Body of pancreas (tissue), 4 donors: ENCODE data around the gene ACLY. TPM values are rescaled to one million over a fixed set of nuclear protein-coding genes. Genes with fewer than 3 reads are reported as not detected.
A peak's percentile ranks its signal among the peaks of the same experiment; 100 is the strongest.
"Not testable (repeated sequence)": the region's sequence is repeated elsewhere in the genome, so short reads cannot be mapped to it uniquely, and the experiment has no call there.

Source experiments
- ATAC-seq: fragments of 150-250 bp; one replicate; pipeline ENCODE4 v1.9.1; 2016
- DNase-seq, 4 donors: peaks; one replicate each; pipeline ENCODE4 v3.0.0-alpha.2; 2019
- H3K27ac ChIP-seq, 4 donors: fragments of 200-600 bp; sonication (generic); 1 replicate in 3 of 4; 2 replicates in 1 of 4; pipeline versions ENCODE4 v1.5.1 to v1.6.1; 2016 to 2019; ENCODE audit warnings: mild to moderate bottlenecking in 1 of 4, mixed read lengths in 1 of 4, moderate library complexity in 1 of 4
- H3K27me3 ChIP-seq, 2 donors: fragments of 200-600 bp; sonication (generic); one replicate each; pipeline ENCODE4 v1.6.0; 2016; ENCODE audit warnings: mild to moderate bottlenecking in 1 of 2
- H3K36me3 ChIP-seq, 2 donors: fragments of 200-600 bp; sonication (generic); replicated peaks in 1 of 2; 2 replicates each; pipeline ENCODE4 v1.5.1; 2016; ENCODE audit warnings: low read depth in 2 of 2; ENCODE audit not compliant: insufficient read depth in 1 of 2
- H3K4me1 ChIP-seq: fragments of 200-600 bp; sonication (generic); one replicate; pipeline ENCODE4 v1.6.0; 2016
- H3K4me3 ChIP-seq, 2 donors: fragments of 200-600 bp; sonication (generic); 1 replicate in 1 of 2; 2 replicates in 1 of 2; pipeline ENCODE4 v1.5.1; 2016 to 2019
- H3K9me3 ChIP-seq, 3 donors: fragments of 200-600 bp; sonication (generic); 1 replicate in 2 of 3; 2 replicates in 1 of 3; pipeline ENCODE4 v1.5.1; 2016
- CTCF ChIP-seq, 7 experiments: fragments of 450-650 bp in 4 of 7; fragments of 200-600 bp in 3 of 7; sonication (generic) in 3 of 7; IDR thresholded peaks; one replicate each; pipeline ENCODE4 v1.5.1; 2016 to 2019; ENCODE audit warnings: antibody characterized with exemption in 7 of 7
- POLR2A ChIP-seq, 3 donors: fragments of 450-650 bp; IDR thresholded peaks; one replicate each; pipeline ENCODE4 v1.6.1; 2016; ENCODE audit warnings: antibody characterized with exemption in 3 of 3, mild to moderate bottlenecking in 2 of 3
- WGBS, 2 donors: methylation state at CpG; one replicate each; pipeline ENCODE4 v1.1.5; 2017; 5-methylcytosine and 5-hydroxymethylcytosine counted together
- intact Hi-C: fragments of 100-400 bp; cut with DNase I; formaldehyde crosslinking; loops from one replicate; pipeline ENCODE4 v1.15.1; 2023
- total RNA-seq, 2 donors: library from RNA; depleted of rRNA; stranded (reverse); fragments of >200 nt; gene quantifications; one replicate each; pipeline ENCODE4 v1.1.0, GENCODE V29; 2016

The ACLY gene
- total RNA-seq, 2 donors from 2014 or later = 39.2 to 59.0 TPM

GRCh38 chr17:41880130-41880529 lies 38.6 kb downstream of the ACLY start:
- no peak for ATAC-seq
- H3K36me3 ChIP-seq = peaks cover 5 to 39% of the 10 kb centered on the region in 2 donors
- H3K4me3 ChIP-seq = no peak overlapping the region
- intact Hi-C loops = no loop called here
- no peak overlapping the region for H3K27ac ChIP-seq
- WGBS, 2 donors = 80 to 85% methylated on average over 4 of the region's 4 CpGs
- DNase-seq = no peak
- H3K4me1 ChIP-seq = no peaks in the 10 kb centered on the region
- no peaks in the 10 kb centered on the region for H3K9me3 ChIP-seq
- no peak for TF ChIP-seq POLR2A (IDR thresholded peaks at IDR 0.05)
- no peak for TF ChIP-seq CTCF (IDR thresholded peaks at IDR 0.05)
- no peaks in the 10 kb centered on the region for H3K27me3 ChIP-seq

GRCh38 chr17:41874293-41874670 lies 44.5 kb downstream of the ACLY start:
- H3K27me3 ChIP-seq, H3K27ac ChIP-seq, H3K4me1 ChIP-seq, H3K9me3 ChIP-seq, intact Hi-C loops, ATAC-seq, H3K4me3 ChIP-seq, DNase-seq: not testable (repeated sequence)
- 85 to 96% methylated on average over 9 of the region's 9 CpGs for WGBS, 2 donors
- H3K36me3 ChIP-seq = peaks cover 30 to 36% of the 10 kb centered on the region in 2 donors

GRCh38 chr17:41873559-41874292 lies 45.0 kb downstream of the ACLY start:
- no peak for DNase-seq
- TF ChIP-seq POLR2A (IDR thresholded peaks at IDR 0.05) = no peak
- 93 to 99% methylated on average over 10 of the region's 10 CpGs for WGBS, 2 donors
- Histone ChIP-seq H3K27me3 (no peaks in the 10 kb centered on the region), H3K36me3 (peaks cover 31 to 34% of the 10 kb centered on the region in 2 donors), H3K9me3 (no peaks in the 10 kb centered on the region), H3K27ac (no peak overlapping the region), H3K4me1 (no peaks in the 10 kb centered on the region), H3K4me3 (no peak overlapping the region)
- intact Hi-C loops = no loop called here
- ATAC-seq = no peak

GRCh38 chr17:41871789-41872188 lies 47.0 kb downstream of the ACLY start:
- intact Hi-C loops = no loop called here
- H3K27ac ChIP-seq = no peak overlapping the region
- DNase-seq = no peak
- peaks cover 24 to 27% of the 10 kb centered on the region in 2 donors for H3K36me3 ChIP-seq
- no peaks in the 10 kb centered on the region for H3K4me1 ChIP-seq
- TF ChIP-seq POLR2A (IDR thresholded peaks at IDR 0.05) = no peak
- no peak for TF ChIP-seq CTCF (IDR thresholded peaks at IDR 0.05)
- H3K4me3 ChIP-seq = no peak overlapping the region
- ATAC-seq = no peak
- WGBS, 2 donors = 94 to 96% methylated on average over 10 of the region's 10 CpGs
- H3K9me3 ChIP-seq = no peaks in the 10 kb centered on the region
- no peaks in the 10 kb centered on the region for H3K27me3 ChIP-seq

- WGBS, 2 donors = 70 to 71% methylated on average over 7 of the region's 7 CpGs
- no peak overlapping the region for H3K4me3 ChIP-seq
- H3K4me1 ChIP-seq = peaks cover 1% of the 10 kb centered on the region
- DNase-seq (no peak), ATAC-seq (peak; percentile 8)
- no peak overlapping the region for H3K27ac ChIP-seq
- intact Hi-C loops = no loop called here
- no peaks in the 10 kb centered on the region for H3K27me3 ChIP-seq
- H3K9me3 ChIP-seq = no peaks in the 10 kb centered on the region
- peaks cover 24 to 27% of the 10 kb centered on the region in 2 donors for H3K36me3 ChIP-seq
- TF ChIP-seq POLR2A (IDR thresholded peaks at IDR 0.05) (no peak), CTCF (IDR thresholded peaks at IDR 0.05) (no peak)
Measured at GRCh38 chr17:41870627-41871026, 48.1 kb downstream of the ACLY start.

- Histone ChIP-seq H3K9me3 (no peaks in the 10 kb centered on the region), H3K4me3 (no peak overlapping the region), H3K36me3 (peaks cover 24 to 27% of the 10 kb centered on the region in 2 donors), H3K27me3 (no peaks in the 10 kb centered on the region), H3K27ac (no peak overlapping the region), H3K4me1 (peaks cover 4% of the 10 kb centered on the region)
- 76 to 79% methylated on average over 2 of the region's 2 CpGs for WGBS, 2 donors
- ATAC-seq (no peak), DNase-seq (no peak)
- intact Hi-C loops = no loop called here
- TF ChIP-seq CTCF (IDR thresholded peaks at IDR 0.05) (no peak), POLR2A (IDR thresholded peaks at IDR 0.05) (no peak)
Measured at GRCh38 chr17:41870097-41870496, 48.7 kb downstream of the ACLY start.
